DLD1 (cell line): ENCODE measurements around the gene PRKACA.

Source experiments
- in situ Hi-C: cut with HindIII; loops from 2 replicates; pipeline ENCODE4 v1.10.0; 2017; ENCODE audit warnings: low sequenced_read_pairs

PRKACA gene

GRCh38 chr19:14117668-14118164 is at the start of gene PRKACA:
PRKACA (minus strand) TSS chr19:14117762; CDS start chr19:14117547, 215 bp downstream.
- in situ Hi-C loops = no loop called here

- in situ Hi-C loops = no loop called here
Observed at GRCh38 chr19:14166999-14167575, 49.5 kb upstream of the PRKACA start.

- in situ Hi-C loops = no loop called here
Observed at GRCh38 chr19:14165990-14166830, 48.6 kb upstream of the PRKACA start.

DNA sequence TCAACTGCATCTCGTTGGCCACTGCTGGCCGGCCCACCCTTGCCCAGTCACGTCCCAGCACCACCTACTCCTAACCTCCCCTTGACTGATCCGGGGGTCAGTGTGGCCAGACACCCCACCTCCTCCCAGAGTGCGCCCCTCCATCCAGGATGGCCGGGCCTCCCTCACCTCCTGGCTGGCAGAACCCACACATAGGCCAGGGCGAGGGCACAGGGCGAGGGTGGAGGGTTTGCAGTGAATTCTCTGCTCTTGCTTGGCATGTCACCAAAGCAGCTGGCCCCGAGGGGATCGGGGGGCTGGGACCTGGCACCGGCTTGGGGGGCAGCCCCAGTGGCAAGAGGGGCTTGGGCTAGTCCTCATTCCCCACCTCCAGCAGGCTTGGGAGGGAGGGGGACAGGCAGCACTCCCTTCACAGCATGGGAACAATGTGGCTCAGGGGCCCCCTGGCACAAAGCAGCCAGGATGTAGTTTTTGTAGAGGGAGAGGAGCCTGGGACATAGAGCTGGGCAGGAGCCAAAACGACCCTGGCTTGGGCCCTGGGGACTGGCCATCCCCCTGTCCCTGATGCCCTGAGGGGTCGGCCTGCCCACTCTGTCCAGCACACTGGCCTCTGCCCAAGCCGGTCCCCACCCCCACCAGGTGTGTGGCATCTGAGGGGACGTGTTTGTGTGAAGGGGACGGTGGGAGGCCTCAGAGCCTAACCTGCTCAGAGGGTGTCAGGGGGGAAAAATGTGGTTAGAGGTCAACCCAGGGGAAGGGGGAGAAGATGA is 47.3 kb upstream of the PRKACA start:
- in situ Hi-C loops = no loop called here

GRCh38 chr19:14164082-14164481 is 46.5 kb upstream of the PRKACA start:
- in situ Hi-C loops = no loop called here

GRCh38 chr19:14162871-14163297 is 45.3 kb upstream of the PRKACA start:
- in situ Hi-C loops = no loop called here

DNA sequence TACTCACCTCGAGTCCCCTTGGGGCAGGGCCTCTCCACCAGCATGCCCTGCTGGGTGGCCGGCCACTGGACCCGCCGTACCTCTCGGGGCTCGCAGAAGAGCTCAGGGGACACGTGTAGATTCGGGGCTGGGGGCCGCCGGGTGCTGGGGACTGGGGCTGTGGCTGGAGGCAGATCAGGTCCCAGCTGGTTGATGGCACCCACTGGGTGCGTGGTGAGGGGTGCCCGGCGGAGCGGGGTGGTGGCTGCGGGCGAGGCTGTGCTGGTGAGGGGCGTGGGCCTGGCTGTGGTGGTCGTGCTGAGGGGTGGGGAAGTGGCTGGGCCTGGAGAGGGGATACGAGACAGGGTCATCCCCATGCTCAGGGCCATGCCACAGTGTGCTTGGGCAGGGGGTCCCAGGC is 43.7 kb upstream of the PRKACA start:
- in situ Hi-C loops = no loop called here

DNA sequence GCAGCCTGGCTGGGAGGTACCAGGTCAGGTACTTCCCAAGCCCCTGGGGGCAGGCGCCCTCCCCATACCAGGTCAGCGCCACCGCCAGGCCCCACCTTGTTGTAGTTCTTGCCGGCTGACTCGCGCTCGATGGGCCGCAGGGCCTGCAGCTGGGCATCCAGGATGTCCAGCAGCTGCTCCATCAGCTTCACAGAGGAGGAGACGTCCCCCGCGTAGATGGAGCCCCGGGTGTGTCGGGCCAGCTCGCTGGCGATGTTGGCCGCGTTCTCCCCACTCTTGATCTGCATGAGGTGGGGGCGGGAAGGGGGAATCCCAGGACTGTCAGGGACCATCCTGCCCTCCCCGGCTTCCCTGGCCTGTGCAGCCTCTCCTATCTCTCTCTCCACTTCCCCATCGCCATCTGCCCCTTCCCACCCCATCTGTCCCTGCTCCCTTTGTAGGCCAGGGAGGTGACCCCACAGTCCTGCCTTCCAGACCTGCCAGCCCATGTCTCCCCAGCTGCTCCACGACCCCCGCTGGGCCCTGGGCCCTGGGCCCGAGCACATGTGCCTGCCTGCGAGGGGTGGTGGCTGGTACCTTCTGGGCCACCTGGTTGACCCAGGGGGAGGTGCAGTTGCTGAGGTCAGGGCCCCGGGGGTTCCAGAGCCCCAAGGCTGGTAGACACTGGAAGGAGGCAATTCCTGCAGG is 42.6 kb upstream of the PRKACA start:
- in situ Hi-C loops = no loop called here

DNA sequence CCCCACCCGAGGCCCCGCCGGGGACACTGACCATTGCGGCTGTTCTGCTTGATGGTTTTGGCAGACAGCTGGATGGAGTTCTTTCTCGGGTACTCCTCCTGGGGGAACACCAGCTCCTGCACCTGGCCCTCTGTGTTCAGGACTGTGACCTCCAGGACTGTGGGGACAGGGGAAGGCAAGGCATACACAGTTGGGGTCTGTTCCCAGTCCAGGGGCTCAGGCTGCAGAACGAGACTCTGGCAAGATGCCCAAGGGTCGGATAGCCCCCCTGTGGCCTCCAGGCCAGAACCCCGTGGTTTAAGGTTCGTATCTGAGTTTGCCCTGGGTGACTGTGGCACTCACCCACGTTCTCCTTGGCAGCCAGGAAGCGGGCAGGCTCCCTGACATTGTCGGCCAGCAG is 41.5 kb upstream of the PRKACA start:
- in situ Hi-C loops = no loop called here

DNA sequence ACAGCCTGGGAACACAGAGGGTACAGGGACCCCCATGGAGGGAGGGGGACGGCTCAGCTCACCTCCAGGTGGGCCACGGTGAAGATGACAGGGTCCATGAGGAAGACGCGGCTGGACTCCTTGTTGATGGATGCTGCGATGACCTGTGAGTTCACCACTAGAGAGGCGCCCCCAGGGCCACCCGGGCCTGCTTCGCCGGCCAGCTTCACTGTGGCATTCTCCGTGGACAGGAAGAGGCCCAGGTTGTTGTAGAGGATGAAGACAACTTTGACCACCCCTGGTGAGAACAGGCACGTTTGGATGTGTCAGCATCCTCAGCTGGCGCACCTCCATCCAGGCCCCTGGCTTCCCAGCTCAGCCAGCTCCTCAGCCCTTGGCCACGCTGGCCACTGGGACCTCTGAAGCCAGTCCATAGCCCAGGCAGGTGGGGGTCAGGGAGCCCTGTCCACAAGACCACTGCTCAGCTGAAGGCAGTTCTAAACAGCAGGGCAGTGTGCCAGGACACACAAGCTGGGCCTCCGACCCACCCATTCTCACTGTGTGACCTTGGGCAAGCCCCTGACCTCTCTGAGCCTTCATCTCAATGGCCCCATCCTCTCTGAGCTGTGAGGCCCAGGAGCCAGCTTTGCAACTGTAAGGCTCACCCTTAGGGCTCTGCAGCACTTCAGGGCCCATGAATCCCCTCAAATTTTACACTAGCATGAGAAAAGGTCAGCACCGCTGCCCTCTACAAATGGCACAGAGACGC is 40.9 kb upstream of the PRKACA start:
- in situ Hi-C loops = no loop called here

DNA sequence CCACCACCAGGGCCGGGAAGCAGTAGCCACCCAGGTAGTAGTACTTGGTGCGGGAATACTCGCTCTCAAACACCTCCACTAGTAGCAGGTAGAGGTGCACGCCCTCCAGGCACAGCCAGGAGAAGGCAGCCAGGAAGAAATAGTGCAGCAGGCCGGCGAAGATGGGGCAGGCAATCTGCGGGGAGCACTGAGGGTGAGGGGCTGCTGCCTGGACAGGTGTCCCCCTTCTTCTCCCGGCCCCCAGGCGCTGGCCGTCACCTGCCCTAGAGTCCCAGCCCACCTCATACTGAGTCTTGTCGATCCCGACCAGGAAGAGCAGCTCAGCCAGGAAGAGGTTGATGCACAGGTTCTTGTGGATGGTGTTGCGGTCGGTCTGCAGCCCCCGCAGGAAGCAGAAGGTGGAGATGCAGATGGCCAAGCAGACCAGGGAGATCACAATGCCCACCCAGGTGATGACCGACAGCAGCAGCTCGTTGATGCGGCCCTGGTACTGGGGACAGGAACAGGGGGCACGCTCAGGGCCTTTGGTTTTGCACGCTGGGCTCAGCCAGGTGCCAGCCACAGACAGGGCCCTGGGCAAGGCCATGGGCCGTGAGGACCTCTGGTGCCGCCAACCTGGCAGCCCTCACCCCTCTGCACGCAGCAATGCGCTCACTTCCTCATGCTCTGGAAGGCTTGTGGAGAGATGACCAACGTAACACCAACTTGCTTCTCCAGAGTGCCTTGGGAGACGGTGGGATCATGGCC is 39.6 kb upstream of the PRKACA start:
- in situ Hi-C loops = no loop called here

GRCh38 chr19:14156122-14156521 is 38.6 kb upstream of the PRKACA start:
- in situ Hi-C loops = no loop called here

DNA sequence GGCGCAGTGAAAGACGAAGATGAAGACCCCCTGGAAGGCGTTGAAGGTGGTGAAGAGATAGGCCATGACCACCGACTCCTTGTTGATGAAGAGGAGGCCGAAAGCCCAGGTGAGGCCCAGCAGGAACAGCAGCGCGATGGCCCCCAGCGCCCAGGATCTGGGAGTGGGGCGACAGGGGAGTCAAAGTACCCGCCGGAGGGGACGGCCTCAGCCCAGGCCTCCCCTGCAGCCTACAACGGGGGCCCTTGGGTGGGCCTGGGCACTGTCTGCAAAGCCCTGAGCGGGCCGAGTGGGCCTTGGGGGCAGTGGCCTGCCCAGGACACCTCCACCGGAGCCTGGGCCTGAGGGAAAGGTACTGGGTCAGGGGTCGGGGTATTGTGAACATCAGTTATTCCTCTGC is 37.8 kb upstream of the PRKACA start:
- in situ Hi-C loops = no loop called here

DNA sequence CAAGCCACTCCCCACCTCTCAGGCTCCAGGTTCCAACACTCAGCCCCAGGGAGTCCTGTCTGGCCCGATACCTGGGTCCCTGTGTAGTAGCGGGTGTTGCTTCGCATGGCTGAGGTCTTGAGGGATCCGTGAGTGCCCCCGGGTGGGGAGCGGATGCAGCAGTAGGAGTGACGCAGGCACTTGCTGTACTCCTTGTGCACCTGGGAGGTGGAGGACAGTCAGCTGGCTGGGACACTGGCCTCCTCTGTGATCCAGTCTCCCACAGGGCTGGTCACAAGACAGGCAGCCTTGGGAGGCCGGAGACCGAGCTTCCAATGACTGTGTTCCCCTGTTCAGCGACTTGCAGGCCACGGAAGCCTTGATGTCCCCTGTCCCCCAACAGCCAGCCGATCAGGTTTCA is 35.2 kb upstream of the PRKACA start:
- in situ Hi-C loops = no loop called here

GRCh38 chr19:14150770-14151661 is 33.5 kb upstream of the PRKACA start:
- in situ Hi-C loops = no loop called here

DNA sequence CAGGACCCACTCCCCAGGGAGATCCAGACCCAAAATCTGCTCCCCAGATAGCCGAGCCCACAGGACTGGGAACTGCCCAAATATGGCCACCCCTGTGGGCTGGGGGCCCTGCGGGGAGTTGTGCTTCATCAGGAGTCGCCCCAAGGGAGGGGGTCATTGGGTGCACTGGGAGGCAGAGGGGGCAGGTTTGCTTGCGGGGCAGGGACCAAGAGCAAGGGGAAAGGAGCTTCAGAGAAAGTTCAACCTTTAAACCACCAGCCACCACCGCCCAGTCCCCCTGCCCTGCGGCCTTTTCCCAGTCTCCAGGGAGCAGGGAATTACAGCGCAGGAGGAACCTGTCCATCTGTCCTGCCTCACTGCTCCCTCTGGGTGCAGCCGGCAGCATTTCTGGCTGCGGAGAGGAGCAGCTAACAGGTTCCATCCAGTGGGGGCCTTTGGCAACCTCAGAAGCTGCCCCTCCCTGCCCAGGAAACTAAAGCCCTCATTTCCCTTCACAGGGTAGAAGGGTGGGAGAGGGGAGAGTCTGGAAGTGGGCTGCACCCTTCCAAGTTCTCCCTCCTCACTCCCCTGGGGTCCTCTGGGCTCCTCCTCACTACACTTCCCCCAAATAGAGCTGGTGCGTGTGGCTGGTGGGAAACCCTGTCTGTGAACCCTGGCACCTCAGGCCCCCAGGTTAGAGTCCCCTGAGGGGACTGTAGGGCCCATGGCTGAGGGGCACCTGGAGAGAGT is 32.6 kb upstream of the PRKACA start:
- in situ Hi-C loops = no loop called here

GRCh38 chr19:14149509-14149994 is 32.0 kb upstream of the PRKACA start:
- in situ Hi-C loops = no loop called here
